NCI-H748 treated with DMSO at 0.1 percent for 48 hours (cell line): Measurements from ENCODE around the gene PDE4B.
"Not testable (repeated sequence)": the region's sequence is repeated elsewhere in the genome, so short reads cannot be mapped to it uniquely, and the experiment has no call there.

ENCODE experiments used
- DNase-seq: peaks from one replicate; lab custom pipeline; 2025; lab: John Stamatoyannopoulos, UW

Gene PDE4B

DNA sequence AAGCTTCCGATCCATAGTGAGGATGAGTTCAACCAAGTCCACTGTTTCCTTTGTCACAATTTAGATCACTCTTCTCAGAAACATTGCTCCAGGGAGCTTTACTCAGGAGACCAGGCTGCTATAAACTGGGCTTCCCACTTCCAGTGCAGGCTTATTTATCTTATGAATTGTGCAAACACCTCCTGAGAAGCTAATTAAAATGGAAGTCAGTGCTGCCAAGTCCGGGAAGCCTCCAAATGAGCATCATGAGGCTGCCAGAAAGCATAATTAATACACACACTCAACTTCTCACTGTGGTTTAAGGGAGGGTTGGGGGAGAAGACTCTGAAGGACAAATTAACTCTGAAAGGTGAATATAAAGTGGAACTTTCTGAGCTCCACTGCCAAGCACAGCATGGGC lies 596.2 kb downstream of the PDE4B start:
- no peak for DNase-seq

DNA sequence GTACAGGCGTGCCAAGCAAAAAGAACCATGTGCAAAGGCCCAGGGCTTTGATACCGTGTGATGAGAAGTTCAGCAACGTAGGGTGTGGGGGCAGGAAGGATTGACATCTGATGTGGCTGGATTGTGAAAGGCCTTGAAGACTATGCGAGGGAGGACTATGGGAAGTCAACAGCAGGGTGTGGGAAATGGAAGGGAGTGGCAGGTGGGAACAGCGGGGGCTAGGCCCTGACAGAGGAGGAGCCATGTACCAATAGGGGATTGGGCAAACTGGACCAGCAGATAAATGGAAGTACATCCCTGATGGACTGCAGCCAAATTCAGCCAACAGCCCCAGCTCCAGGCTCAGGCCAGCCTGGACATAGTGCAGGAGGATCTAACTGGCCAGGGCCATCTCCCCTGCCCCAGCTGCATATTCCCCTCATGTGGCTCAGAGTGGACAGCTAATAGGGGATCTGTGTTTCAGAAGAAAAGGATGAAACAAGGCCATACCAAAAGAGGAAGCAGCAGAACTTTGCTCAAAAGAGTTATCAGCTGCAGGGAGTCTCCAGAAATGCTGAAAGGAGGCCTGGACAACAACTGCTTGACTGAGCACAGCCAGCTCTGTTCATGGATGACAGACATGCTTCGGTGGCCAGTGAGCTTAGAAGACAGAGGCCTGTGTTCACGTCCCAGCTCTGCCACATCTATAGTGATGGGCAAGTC lies 601.0 kb downstream of the PDE4B start:
- no peak for DNase-seq

DNA sequence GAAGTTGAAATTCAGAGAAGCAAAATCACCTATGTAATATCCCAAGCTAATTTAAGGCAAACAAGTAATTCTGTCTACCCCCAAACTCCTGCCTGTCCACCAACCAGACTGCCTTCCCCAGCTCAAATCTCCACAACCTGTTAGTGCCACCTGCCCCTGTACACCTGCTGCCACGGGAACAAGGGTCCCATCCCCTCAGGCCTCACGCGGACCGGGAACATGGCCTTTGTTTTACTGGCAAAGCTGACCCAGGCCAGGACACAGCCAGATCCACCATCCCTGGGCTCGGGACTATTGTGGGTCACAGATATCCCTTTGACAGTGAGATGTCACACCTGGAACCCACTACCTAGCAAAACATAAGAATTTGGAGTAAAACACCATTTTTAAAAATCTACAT lies 601.9 kb downstream of the PDE4B start:
- no peak for DNase-seq

DNA sequence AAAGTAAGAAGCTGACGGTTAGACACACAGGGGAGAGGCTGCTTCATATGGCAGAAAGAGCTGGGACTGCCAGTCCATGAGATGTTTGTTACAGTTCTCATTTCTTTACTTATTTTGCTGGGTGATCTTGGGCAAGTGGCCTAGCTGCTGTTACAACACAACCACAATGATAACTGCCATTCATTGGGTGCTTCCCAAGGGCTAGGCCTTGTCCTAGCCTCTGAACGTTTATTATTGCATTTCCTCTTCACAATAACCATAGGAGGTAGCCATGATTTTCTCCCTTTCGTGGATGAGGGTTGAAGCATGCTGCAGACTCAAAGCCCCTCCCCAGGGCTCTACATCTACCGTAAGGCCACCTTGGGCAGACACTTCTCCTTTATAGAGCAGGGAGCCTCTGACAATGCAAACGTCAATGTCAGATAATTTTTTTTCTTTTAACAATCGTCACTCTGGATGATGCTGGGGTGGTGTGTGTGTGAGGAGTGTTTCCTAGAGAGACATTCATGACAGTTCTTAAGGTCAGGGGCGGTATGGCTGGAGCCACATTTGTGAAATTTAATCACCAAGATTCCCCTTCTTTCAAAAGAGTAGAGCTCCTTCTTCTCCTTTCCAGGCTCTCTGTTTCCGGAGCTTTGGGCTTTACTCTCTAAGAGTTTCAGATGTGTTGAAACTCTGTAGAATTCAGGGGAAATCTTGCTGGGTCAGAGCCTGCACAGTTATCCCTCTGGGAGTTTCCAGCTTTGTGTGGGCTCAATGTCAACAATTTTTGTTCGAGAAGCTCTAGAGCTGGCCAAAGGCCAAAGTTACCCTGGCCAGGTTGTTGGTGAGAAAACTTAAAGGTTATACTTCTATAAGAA lies 602.7 kb downstream of the PDE4B start:
- no peak for DNase-seq

DNA sequence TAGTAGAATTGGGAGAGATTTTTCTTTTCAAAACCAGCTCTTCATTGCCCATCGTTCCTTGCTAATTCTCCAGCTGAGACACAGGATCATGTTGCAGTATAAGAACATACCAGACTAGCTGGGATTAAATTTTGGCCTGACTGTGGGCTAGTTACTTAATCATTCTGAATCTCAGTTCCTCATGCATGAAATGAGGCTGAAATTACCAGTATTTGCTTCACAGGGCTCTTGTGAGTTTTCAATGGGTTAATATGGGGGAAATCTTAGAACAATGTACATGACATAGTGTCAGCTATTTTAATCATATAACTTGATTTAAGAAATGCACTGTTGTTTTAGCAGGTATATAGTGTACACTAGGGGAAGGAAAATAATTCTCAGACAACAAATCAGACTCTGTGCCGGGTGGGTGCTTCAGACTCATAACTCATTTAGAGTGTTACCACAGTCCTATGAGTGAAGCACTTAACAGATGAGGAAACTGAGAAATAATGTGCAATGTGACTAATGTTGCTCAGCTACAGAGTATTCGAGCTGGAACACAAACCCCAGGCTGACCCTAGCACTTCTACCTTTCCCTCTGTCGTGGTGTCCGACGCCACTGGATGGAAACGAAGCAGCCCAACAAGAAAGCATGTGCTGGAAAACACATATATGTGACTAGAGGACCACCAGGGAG lies 603.7 kb downstream of the PDE4B start:
- no peak for DNase-seq

DNA sequence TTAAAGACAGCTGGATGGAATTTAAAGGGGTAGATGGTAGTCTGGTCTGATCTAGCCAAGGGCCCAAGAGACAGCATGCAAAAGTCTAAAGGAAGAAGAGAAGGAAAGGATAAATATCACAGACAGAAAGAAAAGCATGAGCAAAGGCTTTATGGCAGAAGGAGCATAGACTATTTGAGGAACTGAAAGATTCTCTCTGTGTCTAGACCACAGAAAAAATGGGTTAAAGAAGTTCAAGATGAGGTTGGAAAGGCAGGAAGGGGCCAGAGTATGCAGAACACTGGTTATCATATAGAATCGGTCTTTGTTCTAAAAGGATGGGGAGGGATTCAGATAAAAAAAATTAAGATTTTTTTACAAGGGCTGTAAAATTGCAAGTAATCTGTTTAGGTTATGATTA lies 604.5 kb downstream of the PDE4B start:
- no peak for DNase-seq

DNA sequence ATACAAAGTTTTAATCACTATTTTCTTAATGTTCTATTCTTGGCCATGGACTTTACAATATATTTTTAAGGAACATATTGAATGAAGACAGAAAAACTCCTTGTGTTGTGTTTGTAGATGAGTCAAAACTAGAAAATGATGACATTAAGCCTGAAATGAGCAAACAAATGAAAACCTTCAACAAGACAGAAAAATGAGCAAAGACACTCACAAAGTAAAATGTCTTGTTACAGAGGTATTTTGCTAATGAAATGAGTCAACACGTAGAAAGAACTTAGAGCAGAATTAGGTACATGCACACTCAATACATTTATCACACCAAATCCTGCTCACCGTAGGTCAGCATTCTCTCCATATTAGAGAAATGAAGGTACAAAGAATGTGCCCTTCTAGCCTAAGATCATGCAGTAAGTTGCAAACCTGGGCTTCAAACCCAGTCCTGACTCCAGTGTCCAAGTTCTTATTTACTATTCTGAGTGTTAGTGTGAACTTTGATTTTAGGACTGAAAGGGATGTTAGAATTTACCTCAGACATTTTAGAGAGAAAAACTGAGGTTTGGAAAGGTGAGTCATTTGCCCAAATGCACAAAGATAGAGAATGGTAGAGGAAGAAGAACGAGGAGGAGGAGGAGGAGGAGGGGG lies 607.3 kb downstream of the PDE4B start:
- DNase-seq = no peak

DNA sequence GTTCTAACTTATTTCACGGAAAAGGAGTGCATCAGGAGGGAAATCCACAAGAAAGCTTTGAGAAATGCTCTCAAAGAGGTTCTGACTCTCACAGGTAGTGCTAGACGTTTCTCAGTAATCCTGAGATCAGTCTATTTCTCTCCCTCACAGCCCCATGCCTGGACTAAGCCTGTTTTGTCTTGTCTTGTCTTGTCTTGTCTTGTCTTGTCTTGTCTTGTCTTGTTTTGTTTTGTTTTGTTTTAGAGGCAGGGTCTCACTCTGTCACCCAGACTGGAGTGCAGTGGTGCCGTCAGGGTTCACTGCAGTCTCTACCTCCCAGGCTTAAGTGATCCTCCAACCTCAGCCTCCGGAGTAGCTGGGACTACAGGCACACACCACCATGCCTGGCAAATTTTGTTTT lies 608.0 kb downstream of the PDE4B start:
- no peak for DNase-seq

DNA sequence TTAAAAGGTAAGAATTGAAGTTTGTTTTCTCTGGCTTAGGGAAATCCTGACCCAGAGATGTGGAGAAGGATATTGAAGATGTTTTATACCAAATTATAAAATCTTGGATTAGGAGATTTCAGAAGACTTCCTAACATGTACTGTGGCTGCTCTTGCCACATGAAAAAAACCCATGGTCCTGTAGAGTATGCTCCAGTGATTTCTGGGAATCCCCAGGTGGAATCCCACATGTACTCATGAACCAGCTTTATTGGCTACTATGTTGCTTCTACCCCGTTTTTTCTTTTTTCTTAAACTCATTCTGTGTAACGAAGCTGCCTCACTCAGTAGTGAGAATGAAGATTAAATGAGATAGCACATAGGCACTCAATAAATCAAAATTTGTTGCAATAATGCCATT lies 608.5 kb downstream of the PDE4B start:
- DNase-seq = no peak

DNA sequence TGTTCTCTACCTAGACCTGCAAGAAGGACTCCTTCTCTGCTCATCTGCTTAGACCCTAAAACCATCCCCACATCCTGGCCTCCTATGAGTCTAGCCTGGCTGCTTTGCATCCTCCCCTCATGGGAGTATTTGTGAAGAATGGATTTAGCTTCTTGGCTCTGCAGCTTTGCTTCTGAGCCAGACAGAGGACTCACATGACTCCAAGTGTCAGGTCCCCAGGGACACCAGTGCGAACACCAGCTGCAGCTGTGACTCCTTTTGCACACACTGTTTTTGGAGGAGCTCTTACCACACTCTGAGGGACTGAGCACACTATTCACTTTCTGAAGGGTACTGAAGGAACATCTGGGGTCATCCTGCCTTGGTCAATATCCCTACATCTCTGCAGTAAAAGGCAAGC lies 609.5 kb downstream of the PDE4B start:
- no peak for DNase-seq

DNA sequence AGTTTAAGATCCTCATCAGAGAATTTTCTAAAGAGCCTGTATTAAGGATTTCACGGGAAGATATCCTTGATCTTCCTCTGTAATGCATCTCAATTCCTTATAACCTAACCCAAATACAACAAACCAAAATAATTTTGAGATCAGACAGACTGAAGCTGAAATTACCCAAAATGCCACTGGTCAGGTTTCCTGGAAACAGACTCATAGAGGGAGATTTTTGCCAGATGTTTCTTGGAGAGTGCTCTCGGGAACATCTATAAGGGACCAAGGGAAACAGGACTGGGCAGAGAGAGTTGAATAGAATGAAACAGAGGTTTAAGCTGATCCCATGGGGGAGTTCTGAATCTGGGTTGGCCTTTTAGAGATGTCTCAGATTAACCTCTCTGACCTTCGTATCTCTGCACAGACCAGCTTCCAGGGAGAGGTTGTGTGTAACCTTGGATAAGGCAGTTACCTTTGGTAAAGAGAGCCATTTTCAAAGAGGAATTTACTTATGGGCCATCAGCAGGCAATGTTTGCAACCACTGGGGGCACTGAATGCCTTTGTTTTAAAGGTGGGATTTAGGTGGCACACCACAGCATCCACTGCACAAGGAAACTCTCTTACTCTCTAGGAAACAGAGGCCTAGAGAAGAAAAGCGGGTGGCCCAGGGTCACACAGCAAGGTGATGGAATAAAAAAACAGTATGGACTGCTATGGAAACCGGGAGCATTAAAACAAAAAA lies 610.5 kb downstream of the PDE4B start:
- DNase-seq = no peak

DNA sequence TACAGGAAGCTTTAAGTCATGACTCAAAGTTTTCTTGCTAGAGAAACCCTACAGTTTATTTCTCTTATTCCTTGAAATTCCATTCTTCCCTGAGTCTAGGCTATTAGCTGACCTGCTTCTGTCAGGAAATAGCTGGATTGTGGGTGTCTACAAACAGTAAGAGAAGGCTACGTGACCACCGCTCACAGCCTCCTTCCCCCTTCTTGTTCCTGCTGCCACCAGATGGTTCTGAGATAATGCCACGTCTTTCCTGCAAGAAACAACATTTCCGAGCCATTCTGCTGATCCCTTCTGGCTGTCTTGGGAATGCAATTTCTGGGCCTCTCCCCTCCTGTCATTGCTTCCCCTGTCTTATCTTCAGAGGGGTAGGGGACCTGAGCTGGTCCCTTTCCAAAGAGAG lies 612.4 kb downstream of the PDE4B start:
- no peak for DNase-seq

DNA sequence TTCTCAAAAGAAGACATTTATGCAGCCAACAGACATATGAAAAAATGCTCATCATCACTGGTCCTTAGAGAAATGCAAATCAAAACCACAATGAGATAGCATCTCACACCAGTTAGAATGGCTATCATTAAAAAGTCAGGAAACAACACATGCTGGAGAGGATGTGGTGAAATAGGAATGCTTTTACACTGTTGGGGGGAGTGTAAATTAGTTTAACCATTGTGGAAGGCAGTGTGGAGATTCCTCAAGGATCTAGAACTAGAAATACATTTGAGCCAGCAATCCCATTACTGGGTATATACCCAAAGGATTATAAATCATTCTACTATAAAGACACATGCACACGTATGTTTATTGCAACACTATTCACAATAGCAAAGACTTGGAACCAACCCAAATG lies 618.8 kb downstream of the PDE4B start:
- not testable (repeated sequence) for DNase-seq

DNA sequence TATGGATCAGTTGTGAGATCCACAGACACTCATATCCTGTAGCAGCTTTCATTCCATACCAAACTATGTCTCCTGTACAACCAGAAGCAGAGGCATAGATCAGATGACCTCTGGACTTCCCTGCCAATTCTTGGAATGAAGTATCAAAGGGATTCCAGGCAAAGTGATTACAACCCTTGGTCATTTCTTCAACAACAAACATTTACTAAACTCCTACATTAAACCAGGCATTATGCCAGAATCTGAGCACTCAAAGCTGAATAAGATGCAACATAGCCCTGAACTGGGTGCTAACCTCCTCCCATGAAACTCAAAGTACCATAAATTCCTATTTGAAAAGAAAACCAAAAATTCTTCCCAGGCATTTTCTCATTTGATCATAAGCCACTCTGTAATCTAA lies 620.0 kb downstream of the PDE4B start:
- DNase-seq = no peak

DNA sequence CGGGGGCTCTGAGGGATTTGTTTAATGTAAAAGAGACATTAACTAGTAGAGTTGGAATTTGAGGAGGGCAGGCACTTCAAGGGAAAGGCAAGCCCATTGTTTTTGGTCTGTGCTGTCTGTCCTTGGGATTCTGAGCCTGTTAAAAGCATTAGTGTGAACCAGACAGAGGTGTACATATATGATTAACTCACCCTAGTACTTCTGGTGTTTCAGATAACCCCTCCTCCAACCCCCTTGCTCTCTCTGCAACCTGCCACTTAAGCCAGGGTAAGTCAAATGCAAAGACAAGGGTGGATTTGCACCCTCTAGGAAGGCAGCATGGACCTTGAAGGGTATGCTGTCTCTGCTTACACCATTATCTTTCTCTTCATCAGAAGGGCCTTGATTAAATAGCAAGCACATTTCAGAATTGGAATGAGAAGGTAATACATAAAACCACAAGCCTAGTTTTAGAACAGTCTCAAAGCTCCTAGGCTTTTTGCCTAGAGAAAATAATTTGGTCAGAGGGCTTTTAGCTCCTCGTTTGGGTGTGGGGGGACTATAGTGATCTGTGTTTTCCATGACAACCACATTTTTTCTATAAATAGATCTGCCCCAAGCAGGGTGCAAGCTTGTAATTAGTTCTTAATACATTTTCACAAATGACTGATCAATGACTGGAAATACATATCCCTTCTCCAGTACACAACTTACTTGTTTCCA lies 620.6 kb downstream of the PDE4B start:
- no peak for DNase-seq

DNA sequence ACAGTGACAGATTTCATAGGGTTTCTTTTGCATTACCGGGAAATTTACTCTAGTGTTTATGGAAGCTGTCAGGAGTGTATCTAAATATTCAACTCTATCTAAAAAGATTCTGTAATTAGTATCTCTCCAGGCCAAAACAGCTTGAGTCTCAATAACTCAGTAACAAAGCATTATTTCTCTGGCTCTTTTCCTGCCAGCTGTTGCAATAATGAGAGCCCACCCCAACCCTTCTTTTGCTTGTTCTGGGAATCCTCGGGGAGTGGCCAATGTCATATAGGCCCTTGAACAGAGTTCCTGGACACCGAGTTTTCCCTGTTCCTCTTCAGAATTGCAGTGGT lies 621.1 kb downstream of the PDE4B start:
- no peak for DNase-seq

DNA sequence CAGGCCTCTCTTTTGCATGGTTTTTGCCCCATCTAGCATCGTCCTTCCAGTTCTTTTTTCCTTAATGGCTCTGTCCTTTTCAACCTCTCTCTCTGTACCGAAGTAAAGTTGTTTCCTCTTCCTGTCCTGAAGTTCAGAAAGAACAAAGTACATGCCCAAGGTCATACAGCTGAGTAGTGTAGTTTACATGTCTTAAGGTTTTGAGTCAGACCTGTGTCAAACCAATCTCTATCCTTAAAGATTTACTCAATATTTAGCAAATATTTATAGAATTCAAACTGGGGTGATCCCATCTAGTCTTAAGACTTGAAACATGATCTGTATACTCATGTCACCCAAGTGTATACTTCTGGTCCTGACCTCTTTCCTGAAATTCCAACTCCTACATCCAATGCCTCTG lies 622.6 kb downstream of the PDE4B start:
- DNase-seq = no peak

DNA sequence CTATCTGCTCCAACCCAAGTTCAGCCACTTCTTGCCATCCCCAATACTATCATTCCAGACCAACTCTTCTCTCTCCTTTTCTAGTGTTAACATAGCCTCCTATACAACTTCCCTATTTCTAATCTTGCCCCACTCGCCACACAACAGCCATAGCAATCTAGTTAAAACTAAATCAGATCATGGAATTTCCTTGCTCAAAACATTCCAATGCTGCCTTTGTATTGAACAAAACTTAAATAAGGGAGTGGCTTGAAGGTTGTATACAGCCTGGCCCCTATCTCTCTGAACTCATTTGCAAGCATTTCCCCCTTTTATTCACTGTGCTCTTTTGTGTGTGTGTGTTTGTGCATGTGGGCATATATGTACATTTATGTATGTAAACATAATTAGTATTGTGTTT lies 623.2 kb downstream of the PDE4B start:
- DNase-seq = no peak

DNA sequence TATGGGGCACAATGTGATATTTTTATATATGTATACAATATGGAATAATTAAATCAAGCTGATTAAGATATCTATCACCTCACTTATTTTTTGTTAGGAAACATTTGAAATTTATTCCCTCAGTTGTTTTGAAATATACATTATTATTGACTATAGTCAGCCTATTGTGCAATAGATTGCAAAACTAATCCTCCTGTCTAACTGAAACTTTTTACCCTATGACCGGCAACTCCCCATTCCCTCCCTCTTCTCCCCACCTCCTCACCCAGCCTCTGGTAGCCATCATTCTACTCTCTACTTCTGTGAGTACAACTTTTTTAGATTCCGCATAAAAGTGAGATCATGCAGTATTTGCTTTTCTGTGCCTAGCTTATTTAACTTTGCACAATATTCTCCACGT lies 623.6 kb downstream of the PDE4B start:
- no peak for DNase-seq

DNA sequence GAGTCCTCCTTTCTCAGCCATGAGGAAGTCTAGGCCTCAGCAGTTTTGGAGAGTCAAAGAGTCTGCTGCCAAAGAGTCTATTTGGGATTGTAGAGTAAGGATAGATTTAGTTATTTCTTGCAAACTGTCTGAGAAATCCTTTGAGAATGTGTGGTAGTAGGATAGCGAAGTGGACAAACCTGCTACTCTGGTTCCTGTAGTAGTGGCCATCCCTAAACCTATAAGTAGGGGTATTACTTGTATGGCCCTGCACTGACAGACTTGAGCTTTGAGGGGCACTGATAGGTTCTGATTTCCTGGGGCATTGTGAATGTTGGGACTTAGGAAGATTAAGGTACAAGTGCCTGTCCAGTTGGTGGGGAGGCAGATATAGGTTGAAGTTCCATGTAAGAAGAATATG lies 625.3 kb downstream of the PDE4B start:
- no peak for DNase-seq

DNA sequence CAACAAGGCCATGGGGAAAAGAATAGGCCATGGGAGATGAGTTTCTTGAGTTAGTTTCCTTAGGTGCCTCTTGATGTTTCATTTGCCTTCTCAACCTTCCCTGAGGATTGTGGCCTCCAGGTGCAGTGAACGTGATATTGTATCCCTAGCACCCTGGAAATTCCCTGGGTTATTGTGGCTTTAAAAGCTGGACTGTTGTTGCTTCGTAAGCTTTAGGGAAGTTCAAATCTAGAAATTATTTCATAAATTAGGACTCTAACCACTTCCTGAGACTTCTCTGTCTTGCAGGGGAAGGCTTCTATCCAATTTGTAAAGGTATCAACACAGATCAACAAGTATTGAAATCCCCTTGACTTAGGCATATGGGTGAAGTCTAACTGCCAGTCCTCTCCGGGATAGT lies 627.5 kb downstream of the PDE4B start:
- not testable (repeated sequence) for DNase-seq
